NCI-H187 treated with DMSO at 0.1 percent for 48 hours (cell line): ENCODE measurements around the gene UNC79.

Experiments
- DNase-seq: peaks from one replicate; lab custom pipeline; 2025; lab: John Stamatoyannopoulos, UW

Gene UNC79

GRCh38 chr14:93548102-93548843 is 117.5 kb downstream of the UNC79 start:
- no peak for DNase-seq

- DNase-seq, result no peak
Observed at GRCh38 chr14:93549595-93549994, 118.9 kb downstream of the UNC79 start.

- DNase-seq, result no peak
Observed at GRCh38 chr14:93564918-93565317, 134.2 kb downstream of the UNC79 start.

- DNase-seq, result no peak
Observed at GRCh38 chr14:93566065-93566693, 135.4 kb downstream of the UNC79 start.

GRCh38 chr14:93571275-93571674 is 140.5 kb downstream of the UNC79 start:
- no peak for DNase-seq

GRCh38 chr14:93579178-93579577 is 148.4 kb downstream of the UNC79 start:
- DNase-seq, result no peak

- DNase-seq, result no peak
Observed at GRCh38 chr14:93582516-93582915, 151.8 kb downstream of the UNC79 start.

GRCh38 chr14:93587330-93587729 is 156.6 kb downstream of the UNC79 start:
- no peak for DNase-seq

GRCh38 chr14:93591506-93591905 is 160.8 kb downstream of the UNC79 start:
- DNase-seq, result no peak

GRCh38 chr14:93592786-93593185 is 162.0 kb downstream of the UNC79 start:
- no peak for DNase-seq

- DNase-seq, result no peak
Observed at GRCh38 chr14:93606091-93606490, 175.4 kb downstream of the UNC79 start.

GRCh38 chr14:93619176-93619793 is 188.5 kb downstream of the UNC79 start:
- no peak for DNase-seq

- no peak for DNase-seq
Observed at GRCh38 chr14:93628048-93628447, 197.3 kb downstream of the UNC79 start.

- DNase-seq, result no peak
Observed at GRCh38 chr14:93629643-93630042, 198.9 kb downstream of the UNC79 start.

- no peak for DNase-seq
Observed at GRCh38 chr14:93638790-93639189, 208.1 kb downstream of the UNC79 start.

GRCh38 chr14:93643127-93643526 is 212.4 kb downstream of the UNC79 start:
- DNase-seq, result no peak

- DNase-seq, result no peak
Observed at GRCh38 chr14:93643676-93644075, 212.9 kb downstream of the UNC79 start.

GRCh38 chr14:93645200-93645599 is 214.5 kb downstream of the UNC79 start:
- DNase-seq, result no peak

GRCh38 chr14:93648440-93649168 is 217.9 kb downstream of the UNC79 start:
- DNase-seq, result no peak

GRCh38 chr14:93654599-93654998 is 223.9 kb downstream of the UNC79 start:
- no peak for DNase-seq

- no peak for DNase-seq
Observed at GRCh38 chr14:93655078-93655750, 224.5 kb downstream of the UNC79 start.

GRCh38 chr14:93657875-93658274 is 227.1 kb downstream of the UNC79 start:
- DNase-seq, result no peak
